ENCODE data around the gene ZNF396.
A peak's percentile ranks its signal among the peaks of the same experiment; 100 is the strongest.

The ZNF396 gene

DNA sequence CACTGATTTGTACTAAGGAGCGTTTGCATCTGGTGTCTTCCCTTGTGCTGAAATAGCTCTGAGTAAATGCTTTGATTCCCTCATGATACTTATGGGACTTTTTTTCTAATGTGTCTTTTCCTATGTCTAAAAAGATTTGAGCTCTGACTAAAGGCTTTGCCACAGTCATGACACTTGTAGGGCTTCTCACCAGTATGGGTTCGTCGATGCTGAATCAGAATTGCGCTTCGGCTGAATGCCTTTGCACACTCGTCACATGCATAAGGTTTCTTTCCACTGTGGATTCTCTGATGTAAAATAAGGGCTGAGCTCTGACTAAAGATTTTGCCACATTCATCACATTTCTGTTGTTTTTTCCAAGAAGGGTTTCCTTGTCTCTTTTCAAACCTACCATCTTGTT, 8.0 kb downstream of the ZNF396 start:
- peaks cover 1% of the 10 kb centered on the region for H3K4me1 Mint-ChIP-seq (ENCODE audit: low read depth)
- H3K36me3 Mint-ChIP-seq (ENCODE audit: low read depth), result no peaks in the 10 kb centered on the region
- no peaks in the 10 kb centered on the region for H3K9me3 Mint-ChIP-seq
- H3K4me3 Mint-ChIP-seq, result no peak overlapping the region
- DNase-seq (ENCODE audit: low spot score), result no peak
- H3K27me3 Mint-ChIP-seq (ENCODE audit: low read depth), result peaks cover 2% of the 10 kb centered on the region
- H3K27ac Mint-ChIP-seq, result no peak overlapping the region

DNA sequence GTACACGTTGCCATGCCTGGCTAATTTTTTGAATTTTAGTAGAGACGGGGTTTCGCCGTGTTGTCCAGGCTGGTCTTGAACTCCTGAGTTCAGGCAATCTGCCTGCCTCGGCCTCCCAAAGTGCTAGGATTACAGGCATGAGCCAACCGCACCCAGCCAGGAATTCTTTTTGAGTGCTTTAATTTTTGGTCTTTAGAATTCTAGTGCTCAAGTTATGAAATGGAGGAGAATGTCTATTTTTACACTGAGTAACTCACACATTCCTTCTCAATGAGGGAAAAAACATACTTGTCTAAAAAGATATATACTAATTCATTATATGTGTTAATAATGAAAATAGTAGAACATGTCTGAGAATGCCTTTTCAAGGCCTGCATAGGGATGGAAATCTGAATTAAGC, 8.5 kb downstream of the ZNF396 start:
- no peaks in the 10 kb centered on the region for H3K9me3 Mint-ChIP-seq

DNA sequence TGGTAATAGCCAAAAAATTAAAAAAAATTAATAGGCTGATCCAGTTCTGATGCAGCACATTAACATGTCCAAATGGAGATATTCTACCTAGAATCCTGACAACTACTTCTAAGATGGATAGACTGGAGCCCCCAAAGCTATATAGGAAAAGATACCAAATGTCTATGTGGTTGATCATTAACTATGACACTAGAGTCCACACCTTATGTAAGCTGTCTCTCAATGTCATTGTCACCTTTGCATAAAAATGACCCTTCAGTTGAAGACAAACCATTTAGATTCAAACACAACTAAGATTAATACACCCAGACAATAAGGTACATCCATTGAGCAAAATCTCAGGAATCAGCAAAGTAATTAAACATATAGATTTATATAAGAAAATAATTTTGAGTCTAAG, 14.6 kb downstream of the ZNF396 start:
- no peak for DNase-seq (ENCODE audit: low spot score)
- Mint-ChIP-seq H3K9me3 (no peaks in the 10 kb centered on the region), H3K27me3 (ENCODE audit: low read depth) (peaks cover 9% of the 10 kb centered on the region), H3K4me1 (ENCODE audit: low read depth) (no peaks in the 10 kb centered on the region), H3K4me3 (no peak overlapping the region), H3K36me3 (ENCODE audit: low read depth) (no peaks in the 10 kb centered on the region), H3K27ac (no peak overlapping the region)

More for the DNA sequence above, 8.5 kb downstream of the ZNF396 start:
- DNase-seq (ENCODE audit: low spot score), result no peak
- no peak overlapping the region for H3K27ac Mint-ChIP-seq
- H3K27me3 Mint-ChIP-seq (ENCODE audit: low read depth), result peaks cover 4% of the 10 kb centered on the region
- H3K4me3 Mint-ChIP-seq, result no peak overlapping the region
- no peaks in the 10 kb centered on the region for H3K36me3 Mint-ChIP-seq (ENCODE audit: low read depth)
- peaks cover 1% of the 10 kb centered on the region for H3K4me1 Mint-ChIP-seq (ENCODE audit: low read depth)

- DNase-seq (ENCODE audit: low spot score), result no peak
- no peaks in the 10 kb centered on the region for H3K9me3 Mint-ChIP-seq
- no peaks in the 10 kb centered on the region for H3K36me3 Mint-ChIP-seq (ENCODE audit: low read depth)
- no peak overlapping the region for H3K27ac Mint-ChIP-seq
- H3K4me3 Mint-ChIP-seq, result no peak overlapping the region
- H3K27me3 Mint-ChIP-seq (ENCODE audit: low read depth), result peaks cover 9% of the 10 kb centered on the region
- H3K4me1 Mint-ChIP-seq (ENCODE audit: low read depth), result no peaks in the 10 kb centered on the region
Observed at GRCh38 chr18:35361570-35362321, 15.4 kb downstream of the ZNF396 start.

DNA sequence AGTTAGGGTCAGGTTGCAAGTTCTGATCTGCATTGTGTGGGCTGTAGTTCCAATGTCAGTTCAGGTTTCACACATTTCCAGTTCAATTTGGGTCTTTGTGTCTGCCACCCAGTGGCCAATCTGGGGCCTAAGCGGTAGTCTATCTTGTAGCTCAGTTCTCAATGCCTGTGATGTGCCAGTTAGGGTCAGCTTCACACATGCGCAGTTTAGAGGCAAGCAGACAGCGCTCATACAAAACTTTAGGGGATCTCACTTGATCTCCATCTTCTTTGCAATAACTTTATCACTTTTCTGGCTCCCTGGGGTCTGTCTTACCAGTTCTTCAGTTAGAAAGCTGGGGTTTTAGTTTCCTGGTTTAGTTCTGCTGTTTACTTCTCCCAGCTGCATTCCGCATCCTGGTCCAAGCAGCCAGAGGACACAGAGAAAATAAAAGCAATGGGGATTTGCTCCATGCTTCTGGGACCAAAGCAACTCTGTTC, 22.0 kb downstream of the ZNF396 start:
- Mint-ChIP-seq H3K27ac (no peak overlapping the region), H3K27me3 (ENCODE audit: low read depth) (no peaks in the 10 kb centered on the region), H3K36me3 (ENCODE audit: low read depth) (peaks cover 3% of the 10 kb centered on the region), H3K9me3 (peaks cover 16% of the 10 kb centered on the region), H3K4me3 (no peak overlapping the region), H3K4me1 (ENCODE audit: low read depth) (peaks cover 2% of the 10 kb centered on the region)
- peak; percentile 44 for DNase-seq (ENCODE audit: low spot score)

DNA sequence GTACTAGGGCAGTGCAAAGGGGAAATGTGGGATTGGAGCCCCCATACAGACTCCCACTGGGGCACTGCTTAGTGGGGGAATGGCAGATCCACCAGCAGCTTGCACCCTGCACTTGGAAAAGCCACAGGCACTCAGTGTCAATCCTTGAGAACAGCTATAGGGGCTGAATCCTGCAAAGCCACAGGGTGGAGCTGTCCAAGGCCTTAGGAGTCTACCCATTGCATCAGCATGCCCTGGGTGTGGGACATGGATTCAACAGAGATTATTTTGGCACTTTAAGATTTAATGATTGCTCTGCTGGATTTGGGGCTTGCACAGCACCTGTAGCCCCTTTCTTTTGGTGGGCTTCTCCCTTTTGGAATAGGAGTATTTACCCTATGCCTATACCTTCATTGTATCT, 24.4 kb downstream of the ZNF396 start:
- H3K27ac Mint-ChIP-seq, result no peak overlapping the region
- peaks cover 16% of the 10 kb centered on the region for H3K9me3 Mint-ChIP-seq
- H3K36me3 Mint-ChIP-seq (ENCODE audit: low read depth), result peaks cover 3% of the 10 kb centered on the region
- no peak for DNase-seq (ENCODE audit: low spot score)
- H3K4me3 Mint-ChIP-seq, result no peak overlapping the region
- H3K4me1 Mint-ChIP-seq (ENCODE audit: low read depth), result peaks cover 2% of the 10 kb centered on the region
- peaks cover 4% of the 10 kb centered on the region for H3K27me3 Mint-ChIP-seq (ENCODE audit: low read depth)

DNA sequence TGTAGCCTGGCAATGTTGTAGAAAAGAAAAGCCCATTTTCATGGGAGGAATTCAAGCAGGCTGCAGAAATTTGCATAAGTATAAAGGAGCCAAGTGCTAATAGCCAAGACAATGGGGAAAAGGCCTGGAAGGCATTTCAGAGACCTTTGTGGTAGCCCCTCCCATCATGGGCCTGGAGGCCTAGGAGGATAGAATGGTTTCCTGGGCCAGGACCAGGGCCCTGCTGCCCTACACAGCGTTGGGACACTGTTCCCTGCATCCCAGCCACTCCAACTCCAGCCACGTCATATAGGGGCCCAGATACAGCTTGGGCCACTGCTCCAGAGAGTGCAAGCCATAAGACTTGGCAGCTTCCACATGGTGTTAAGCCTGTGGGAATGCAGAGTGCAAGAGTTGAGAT, 24.9 kb downstream of the ZNF396 start:
- peaks cover 16% of the 10 kb centered on the region for H3K9me3 Mint-ChIP-seq
- H3K4me1 Mint-ChIP-seq (ENCODE audit: low read depth), result peaks cover 2% of the 10 kb centered on the region
- H3K27ac Mint-ChIP-seq, result no peak overlapping the region
- H3K27me3 Mint-ChIP-seq (ENCODE audit: low read depth), result peaks cover 4% of the 10 kb centered on the region
- no peak overlapping the region for H3K4me3 Mint-ChIP-seq
- no peak for DNase-seq (ENCODE audit: low spot score)
- peaks cover 3% of the 10 kb centered on the region for H3K36me3 Mint-ChIP-seq (ENCODE audit: low read depth)

GRCh38 chr18:35348001-35348400, 29.1 kb downstream of the ZNF396 start:
- Mint-ChIP-seq H3K4me3 (no peak overlapping the region), H3K9me3 (peaks cover 13% of the 10 kb centered on the region), H3K4me1 (ENCODE audit: low read depth) (peaks cover 13% of the 10 kb centered on the region), H3K27me3 (ENCODE audit: low read depth) (peaks cover 4% of the 10 kb centered on the region), H3K27ac (no peak overlapping the region), H3K36me3 (ENCODE audit: low read depth) (peaks cover 6% of the 10 kb centered on the region)
- no peak for DNase-seq (ENCODE audit: low spot score)

GRCh38 chr18:35345950-35346349, 31.2 kb downstream of the ZNF396 start:
- Mint-ChIP-seq H3K27me3 (ENCODE audit: low read depth) (peaks cover 4% of the 10 kb centered on the region), H3K4me3 (no peak overlapping the region), H3K4me1 (ENCODE audit: low read depth) (peaks cover 18% of the 10 kb centered on the region), H3K9me3 (no peaks in the 10 kb centered on the region), H3K36me3 (ENCODE audit: low read depth) (peaks cover 9% of the 10 kb centered on the region), H3K27ac (no peak overlapping the region)
- DNase-seq (ENCODE audit: low spot score), result no peak

DNA sequence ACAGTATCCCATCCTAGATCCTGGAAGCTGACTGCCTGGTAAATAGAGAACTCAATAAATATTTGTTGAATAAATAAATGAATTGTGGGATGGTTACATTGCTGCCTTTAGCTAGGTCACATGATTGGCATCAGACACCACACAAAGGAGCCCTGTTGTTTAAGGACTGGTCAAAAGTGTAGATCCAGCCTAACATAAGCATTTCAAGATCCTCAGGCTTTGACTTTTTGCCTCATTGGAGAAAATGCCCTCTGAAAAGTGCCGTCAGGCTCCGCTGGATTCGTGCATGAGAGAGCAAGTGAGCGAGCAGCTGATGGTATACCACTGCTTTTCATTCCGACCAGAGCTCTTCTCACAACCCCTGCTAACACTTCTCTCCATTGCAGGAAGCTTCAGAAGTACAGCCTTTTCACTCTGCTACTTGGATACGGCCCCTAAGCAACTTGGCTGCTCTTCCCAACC, 31.6 kb downstream of the ZNF396 start:
- Mint-ChIP-seq H3K27me3 (ENCODE audit: low read depth) (peaks cover 4% of the 10 kb centered on the region), H3K27ac (no peak overlapping the region), H3K36me3 (ENCODE audit: low read depth) (peaks cover 12% of the 10 kb centered on the region), H3K4me3 (peak overlapping the region; percentile 99), H3K4me1 (ENCODE audit: low read depth) (peaks cover 18% of the 10 kb centered on the region), H3K9me3 (no peaks in the 10 kb centered on the region)
- no peak for DNase-seq (ENCODE audit: low spot score)

GRCh38 chr18:35344736-35345459, 32.2 kb downstream of the ZNF396 start:
- Mint-ChIP-seq H3K4me3 (peak overlapping the region; percentile 99), H3K27ac (peak overlapping the region; percentile 96), H3K27me3 (ENCODE audit: low read depth) (peaks cover 4% of the 10 kb centered on the region), H3K4me1 (ENCODE audit: low read depth) (peaks cover 19% of the 10 kb centered on the region), H3K36me3 (ENCODE audit: low read depth) (peaks cover 18% of the 10 kb centered on the region), H3K9me3 (no peaks in the 10 kb centered on the region)
- no peak for DNase-seq (ENCODE audit: low spot score)

DNA sequence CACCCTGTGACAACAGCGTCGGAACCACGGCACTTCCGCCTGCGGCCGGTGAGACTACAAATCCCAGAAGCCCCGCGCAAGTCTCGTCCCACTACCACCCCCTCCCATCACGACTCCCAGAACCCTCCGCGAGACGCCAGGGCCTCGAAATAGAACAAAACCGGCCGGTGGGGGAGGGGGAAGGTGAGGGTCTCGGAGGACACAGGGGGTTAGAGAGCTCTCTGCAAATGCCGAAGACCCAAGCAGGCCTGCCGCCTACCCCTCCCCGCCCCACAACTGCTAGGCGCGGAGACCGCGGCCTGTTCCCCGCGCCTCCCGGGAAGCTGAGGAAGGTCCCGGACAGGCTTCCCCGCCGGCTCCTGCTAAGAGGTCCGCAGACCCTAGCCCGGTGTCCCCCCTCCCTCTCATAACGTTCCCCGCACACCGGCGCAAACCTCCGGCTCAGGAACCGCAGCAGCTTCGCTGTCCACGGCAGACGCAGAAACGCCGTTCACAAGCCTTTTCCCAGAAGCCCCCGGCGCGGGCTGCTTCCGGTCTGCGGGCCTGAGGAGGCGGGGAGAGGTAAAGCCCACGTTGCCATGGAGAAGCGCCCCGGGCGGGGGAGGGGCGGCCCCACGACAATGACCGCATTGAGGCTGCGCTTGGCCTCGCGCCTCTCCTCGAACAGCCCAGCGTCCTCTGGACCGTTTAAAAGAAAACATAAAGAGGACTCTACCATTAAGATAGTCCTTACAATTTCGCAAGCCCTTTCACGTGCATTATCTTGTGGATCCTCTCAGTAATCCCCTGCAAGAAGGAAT, 33.0 kb downstream of the ZNF396 start, which contains the start of gene ZNF24:
Gene ZNF24, minus strand, starts transcription at position 485 of the 800 bp plus-strand sequence. CDS start 3,770 bp downstream, outside the sequence.
- Mint-ChIP-seq H3K9me3 (no peaks in the 10 kb centered on the region), H3K27me3 (ENCODE audit: low read depth) (no peaks in the 10 kb centered on the region), H3K4me1 (ENCODE audit: low read depth) (peaks cover 25% of the 10 kb centered on the region), H3K27ac (peak within 1 kb of the TSS; percentile 96), H3K36me3 (ENCODE audit: low read depth) (peaks cover 26% of the 10 kb centered on the region), H3K4me3 (peak within 1 kb of the TSS; percentile 99)
- DNase-seq (ENCODE audit: low spot score), result peak; percentile 92

DNA sequence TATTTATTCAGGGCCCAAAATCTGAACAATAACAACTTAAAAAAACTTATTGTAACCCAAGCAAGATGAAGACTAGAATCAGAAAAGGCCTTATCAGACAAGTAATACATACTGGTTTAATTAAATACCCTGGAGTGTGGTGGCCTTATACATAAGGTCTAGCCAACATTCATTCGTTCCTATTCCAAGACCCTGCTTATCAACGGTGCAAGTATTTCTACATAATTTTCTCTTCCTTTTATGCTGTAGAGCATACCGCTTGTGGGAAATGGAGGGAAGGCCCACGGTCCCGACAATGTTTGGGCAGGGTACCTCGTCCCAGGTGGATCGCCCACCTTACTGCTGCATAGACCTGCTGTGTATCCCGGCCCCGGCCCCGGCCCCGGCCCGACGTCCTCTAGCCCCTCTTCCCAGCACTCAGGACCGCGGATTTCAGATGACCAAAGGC, 33.6 kb downstream of the ZNF396 start:
- peak overlapping the region; percentile 96 for H3K27ac Mint-ChIP-seq
- no peaks in the 10 kb centered on the region for H3K27me3 Mint-ChIP-seq (ENCODE audit: low read depth)
- H3K36me3 Mint-ChIP-seq (ENCODE audit: low read depth), result peaks cover 32% of the 10 kb centered on the region
- no peaks in the 10 kb centered on the region for H3K9me3 Mint-ChIP-seq
- peaks cover 25% of the 10 kb centered on the region for H3K4me1 Mint-ChIP-seq (ENCODE audit: low read depth)
- DNase-seq (ENCODE audit: low spot score), result no peak
- peak overlapping the region; percentile 99 for H3K4me3 Mint-ChIP-seq
